IPS-18a (cell line): ENCODE measurements around the gene BYSL.

Source experiments
- H3K27ac ChIP-seq: one replicate; pipeline ENCODE4 v1.5.1; 2013; ENCODE audit warnings: low read length
- H3K27me3 ChIP-seq: one replicate; pipeline ENCODE4 v1.6.1; 2013; ENCODE audit warnings: mild to moderate bottlenecking, low read length; ENCODE audit not compliant: control insufficient read depth, insufficient read depth
- H3K36me3 ChIP-seq: one replicate; pipeline ENCODE4 v1.6.1; 2013; ENCODE audit warnings: low read depth, low read length; ENCODE audit not compliant: control insufficient read depth
- H3K4me1 ChIP-seq: one replicate; pipeline ENCODE4 v1.6.1; 2013; ENCODE audit warnings: low read depth, low read length; ENCODE audit not compliant: control insufficient read depth
- H3K4me3 ChIP-seq: one replicate; pipeline ENCODE4 v1.5.1; 2013; ENCODE audit warnings: low read length
- H3K9ac ChIP-seq: one replicate; pipeline ENCODE4 v1.6.1; 2013; ENCODE audit warnings: mild to moderate bottlenecking, low read length, moderate library complexity
- H3K9me3 ChIP-seq: one replicate; pipeline ENCODE4 v1.6.1; 2013; ENCODE audit warnings: low read depth, low read length; ENCODE audit not compliant: control insufficient read depth

BYSL gene

DNA sequence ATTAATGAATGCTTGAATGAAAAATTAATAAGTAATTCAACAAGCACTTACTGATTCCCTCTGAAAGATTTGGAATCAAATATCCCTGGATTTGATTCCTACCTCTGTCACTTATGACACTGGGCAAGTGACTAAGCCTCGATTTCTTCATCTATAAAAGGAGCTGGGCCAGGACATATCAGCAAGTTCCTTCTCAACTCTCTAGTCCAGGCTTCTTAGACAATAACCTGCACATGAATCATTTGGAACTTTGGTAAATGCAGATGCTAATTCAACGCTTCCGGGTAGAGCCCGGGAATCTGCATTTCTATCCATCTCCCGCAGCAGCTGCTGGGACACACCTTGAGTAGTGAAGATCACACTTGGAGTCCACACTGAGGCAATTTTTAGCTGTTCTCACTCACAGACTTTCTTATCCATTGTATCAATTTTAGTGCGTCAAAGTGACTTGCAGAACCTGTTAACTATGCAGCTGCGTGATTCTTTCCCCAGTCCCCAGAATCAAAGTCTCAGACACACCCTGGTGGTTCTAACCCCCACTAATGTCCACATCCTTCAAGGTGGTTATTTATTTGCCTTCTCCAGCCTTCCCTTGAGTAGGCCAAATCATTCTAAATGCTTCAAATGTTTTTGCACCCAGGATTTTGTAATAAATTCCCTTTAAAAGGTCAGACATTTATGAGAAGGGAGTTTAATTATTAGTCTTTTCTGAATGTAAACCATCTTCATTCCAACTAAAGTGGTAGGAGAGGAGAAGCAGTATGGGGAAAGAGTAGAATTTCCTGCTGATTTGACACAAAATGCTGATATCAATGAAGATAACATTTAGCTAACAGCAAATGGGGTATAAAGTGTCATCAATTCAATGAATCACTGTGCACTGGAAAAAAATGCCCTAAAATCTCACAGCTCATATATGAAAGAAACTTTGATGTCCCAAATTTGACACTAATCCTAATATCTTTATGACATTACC is 46.3 kb downstream of the BYSL start:
- Histone ChIP-seq H3K27ac (peak overlapping the region; percentile 87), H3K36me3 (no peaks in the 10 kb centered on the region), H3K9me3 (no peaks in the 10 kb centered on the region), H3K9ac (peak overlapping the region; percentile 59), H3K4me1 (peaks cover 37% of the 10 kb centered on the region), H3K4me3 (no peak overlapping the region), H3K27me3 (no peaks in the 10 kb centered on the region)

DNA sequence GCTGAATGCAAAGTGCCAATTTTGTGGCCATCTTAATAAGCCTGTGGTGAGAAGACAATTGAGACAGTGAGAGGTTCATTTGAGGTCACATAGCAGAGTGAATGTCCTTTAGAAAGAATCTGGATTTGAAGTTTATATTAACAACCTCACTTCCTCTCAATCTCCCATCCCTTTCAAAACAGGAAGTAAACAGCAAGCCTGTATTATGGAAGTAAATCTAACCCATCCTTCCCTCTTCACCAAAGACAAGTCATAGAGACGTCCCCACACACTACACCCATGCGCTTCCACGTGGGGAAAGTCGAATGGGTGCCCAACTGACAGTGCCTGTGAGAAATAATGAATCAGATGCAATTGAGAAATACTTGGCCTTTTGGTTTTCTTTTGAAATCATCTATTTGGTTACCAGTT is 49.1 kb downstream of the BYSL start:
- H3K36me3 ChIP-seq, result no peaks in the 10 kb centered on the region
- H3K27me3 ChIP-seq, result no peaks in the 10 kb centered on the region
- no peak overlapping the region for H3K4me3 ChIP-seq
- no peak overlapping the region for H3K9ac ChIP-seq
- H3K9me3 ChIP-seq, result no peaks in the 10 kb centered on the region
- peaks cover 21% of the 10 kb centered on the region for H3K4me1 ChIP-seq
- H3K27ac ChIP-seq, result no peak overlapping the region

DNA sequence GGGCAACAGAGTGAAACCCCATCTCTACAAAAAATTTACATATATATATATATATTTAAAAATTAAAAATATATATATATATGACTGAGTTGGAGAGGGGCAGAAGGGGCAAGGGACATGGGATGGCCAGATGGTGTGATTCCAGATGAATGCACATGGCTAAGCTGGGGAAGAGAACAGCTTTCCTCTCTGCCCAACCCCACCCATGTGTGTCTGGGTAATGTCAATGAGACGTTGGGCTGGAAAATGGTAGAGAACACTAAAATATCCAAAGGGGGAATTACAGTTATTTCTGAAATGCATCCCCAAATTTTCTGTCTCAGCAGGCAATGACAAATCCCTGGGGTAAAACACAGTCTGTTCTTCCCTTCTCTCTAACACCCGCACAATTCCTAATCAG is 51.5 kb downstream of the BYSL start:
- no peaks in the 10 kb centered on the region for H3K36me3 ChIP-seq
- H3K27me3 ChIP-seq, result no peaks in the 10 kb centered on the region
- no peak overlapping the region for H3K9ac ChIP-seq
- peaks cover 2% of the 10 kb centered on the region for H3K4me1 ChIP-seq
- no peak overlapping the region for H3K27ac ChIP-seq
- no peak overlapping the region for H3K4me3 ChIP-seq
- no peaks in the 10 kb centered on the region for H3K9me3 ChIP-seq

GRCh38 chr6:41974281-41974825 is 53.1 kb downstream of the BYSL start:
- H3K27ac ChIP-seq, result no peak overlapping the region
- H3K4me1 ChIP-seq, result no peaks in the 10 kb centered on the region
- no peaks in the 10 kb centered on the region for H3K9me3 ChIP-seq
- no peaks in the 10 kb centered on the region for H3K27me3 ChIP-seq
- no peak overlapping the region for H3K4me3 ChIP-seq
- no peak overlapping the region for H3K9ac ChIP-seq
- no peaks in the 10 kb centered on the region for H3K36me3 ChIP-seq

DNA sequence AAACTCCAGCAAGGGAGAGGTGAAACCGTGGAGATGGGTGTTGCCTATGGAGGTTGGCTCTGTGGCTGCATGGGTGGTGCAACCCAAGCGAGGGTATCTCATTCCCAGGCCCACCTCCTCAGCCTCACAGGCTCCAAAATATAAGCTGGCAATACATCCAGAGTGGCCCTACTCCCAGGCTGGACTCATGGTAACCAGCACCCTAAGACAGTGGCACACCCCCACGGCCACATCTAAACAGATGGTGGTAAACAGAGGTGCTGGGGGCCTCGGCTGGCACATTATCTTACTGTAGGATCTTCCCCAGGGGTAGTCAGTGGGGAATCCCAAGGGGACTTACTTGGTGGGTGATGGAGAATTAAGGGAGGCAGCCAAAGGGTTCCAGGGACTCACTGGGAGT is 54.0 kb downstream of the BYSL start:
- H3K36me3 ChIP-seq, result no peaks in the 10 kb centered on the region
- H3K27ac ChIP-seq, result no peak overlapping the region
- no peaks in the 10 kb centered on the region for H3K4me1 ChIP-seq
- no peaks in the 10 kb centered on the region for H3K27me3 ChIP-seq
- no peak overlapping the region for H3K9ac ChIP-seq
- H3K4me3 ChIP-seq, result no peak overlapping the region
- H3K9me3 ChIP-seq, result no peaks in the 10 kb centered on the region

- no peaks in the 10 kb centered on the region for H3K9me3 ChIP-seq
- H3K36me3 ChIP-seq, result no peaks in the 10 kb centered on the region
- H3K27ac ChIP-seq, result no peak overlapping the region
- H3K9ac ChIP-seq, result no peak overlapping the region
- H3K4me3 ChIP-seq, result no peak overlapping the region
- no peaks in the 10 kb centered on the region for H3K27me3 ChIP-seq
- no peaks in the 10 kb centered on the region for H3K4me1 ChIP-seq
Measured at GRCh38 chr6:41976794-41977484, 55.6 kb downstream of the BYSL start.
